ENCODE data around the gene EXOC3.

The EXOC3 gene

GRCh38 chr5:465591-466403 lies 22.8 kb downstream of the EXOC3 start:
- TF ChIP-seq CTCF (IDR thresholded peaks at IDR 0.05; ENCODE audit: insufficient read depth, low read depth, low read length, missing control alignments) = no peak
- DNase-seq (ENCODE audit: low read depth) = no peak
- no peak overlapping the region for H3K4me3 ChIP-seq (ENCODE audit: low read depth, low read length)

- H3K4me3 ChIP-seq (ENCODE audit: low read depth, low read length) = no peak overlapping the region
- TF ChIP-seq CTCF (IDR thresholded peaks at IDR 0.05; ENCODE audit: insufficient read depth, low read depth, low read length, missing control alignments) = no peak
These were observed 23.8 kb downstream of the EXOC3 start for GRCh38 chr5:466661-467310.

GRCh38 chr5:468401-468800 lies 25.4 kb downstream of the EXOC3 start:
- no peak for DNase-seq (ENCODE audit: low read depth)
- no peak for TF ChIP-seq CTCF (IDR thresholded peaks at IDR 0.05; ENCODE audit: insufficient read depth, low read depth, low read length, missing control alignments)
- no peak overlapping the region for H3K4me3 ChIP-seq (ENCODE audit: low read depth, low read length)

More at GRCh38 chr5:466661-467310, 23.8 kb downstream of the EXOC3 start:
- DNase-seq (ENCODE audit: low read depth) = no peak

- no peak for TF ChIP-seq CTCF (IDR thresholded peaks at IDR 0.05; ENCODE audit: insufficient read depth, low read depth, low read length, missing control alignments)
- DNase-seq (ENCODE audit: low read depth) = no peak
- no peak overlapping the region for H3K4me3 ChIP-seq (ENCODE audit: low read depth, low read length)
These were observed 26.9 kb downstream of the EXOC3 start for GRCh38 chr5:469752-470483.

GRCh38 chr5:470961-471749 lies 28.2 kb downstream of the EXOC3 start:
- DNase-seq (ENCODE audit: low read depth) = no peak
- H3K4me3 ChIP-seq (ENCODE audit: low read depth, low read length) = peak overlapping the region; percentile 95
- no peak for TF ChIP-seq CTCF (IDR thresholded peaks at IDR 0.05; ENCODE audit: insufficient read depth, low read depth, low read length, missing control alignments)

GRCh38 chr5:471750-472058 lies 28.7 kb downstream of the EXOC3 start:
- H3K4me3 ChIP-seq (ENCODE audit: low read depth, low read length) = peak overlapping the region; percentile 95
- no peak for TF ChIP-seq CTCF (IDR thresholded peaks at IDR 0.05; ENCODE audit: insufficient read depth, low read depth, low read length, missing control alignments)
- no peak for DNase-seq (ENCODE audit: low read depth)
